H1 (cell line): Measurements from ENCODE around the gene STIM1. TPM values are rescaled to one million over a fixed set of nuclear protein-coding genes. Genes with fewer than 3 reads are reported as not detected.

Experiments
- CTCF ChIA-PET: fragments of 300-600 bp; sonication (Branson Sonifier 250); formaldehyde crosslinking; loops from one replicate; lab custom pipeline; 2021; ENCODE audit not compliant: partially characterized antibody; lab: Charles Lee
- POLR2A ChIA-PET: fragments of 300-600 bp; sonication (Branson Sonifier 250); formaldehyde crosslinking; loops from one replicate; lab custom pipeline; 2021; ENCODE audit warnings: inconsistent platforms; ENCODE audit not compliant: partially characterized antibody; lab: Charles Lee
- DNase-seq, 2 experiments: peaks; one replicate each; pipeline versions ENCODE4 v3.0.0 to v3.0.0-alpha.2; 2010 to 2022; ENCODE audit warnings: low spot score in 2 of 2, low read depth in 1 of 2, mixed read lengths in 1 of 2
- FAIRE-seq: peaks from 2 replicates; lab custom pipeline; 2011; peaks lifted over from hg19 to GRCh38; lab: Jason Lieb, UNC
- H2AFZ ChIP-seq: 2 replicates; pipeline ENCODE4 v1.8.1; 2012; ENCODE audit warnings: low read length, inconsistent platforms
- H2AK5ac ChIP-seq: 2 replicates; pipeline ENCODE4 v1.6.1; 2013; ENCODE audit warnings: low read depth, low read length
- H2BK120ac ChIP-seq: replicated peaks from 2 replicates; pipeline ENCODE3; 2013; ENCODE audit warnings: low read depth, low read length, inconsistent platforms
- H2BK12ac ChIP-seq: 2 replicates; pipeline ENCODE4 v1.6.1; 2013; ENCODE audit warnings: low read depth, low read length
- H2BK15ac ChIP-seq: 2 replicates; pipeline ENCODE4 v1.6.1; 2013; ENCODE audit warnings: low read length
- H2BK20ac ChIP-seq: 2 replicates; pipeline ENCODE4 v1.6.1; 2013; ENCODE audit warnings: low read length
- H2BK5ac ChIP-seq: 2 replicates; pipeline ENCODE4 v1.6.1; 2013; ENCODE audit warnings: low read depth, low read length
- H3K14ac ChIP-seq: 2 replicates; pipeline ENCODE4 v1.6.1; 2013; ENCODE audit warnings: inconsistent platforms; ENCODE audit not compliant: insufficient read length
- H3K18ac ChIP-seq: 2 replicates; pipeline ENCODE4 v1.6.1; 2013; ENCODE audit warnings: low read length; ENCODE audit errors: extremely low read depth
- H3K23ac ChIP-seq: 2 replicates; pipeline ENCODE4 v1.6.1; 2013; ENCODE audit warnings: inconsistent platforms; ENCODE audit not compliant: insufficient read length
- H3K23me2 ChIP-seq: 2 replicates; pipeline ENCODE4 v1.6.1; 2013; ENCODE audit warnings: low read depth, low read length
- H3K27ac ChIP-seq: 2 replicates; pipeline ENCODE4 v1.6.1; 2011; ENCODE audit warnings: low read depth, low read length, inconsistent platforms
- H3K27me3 ChIP-seq, 4 experiments: replicated peaks in 1 of 4; 1 replicate in 1 of 4; 2 replicates in 3 of 4; pipeline versions ENCODE4 v1.6.1 to v1.8.1; 2011 to 2013; ENCODE audit warnings: low read length in 3 of 4, mild to moderate bottlenecking in 3 of 4, inconsistent platforms in 2 of 4, mixed read lengths in 2 of 4, moderate library complexity in 1 of 4; ENCODE audit not compliant: control insufficient read depth in 3 of 4, insufficient read depth in 3 of 4; ENCODE audit errors: extremely low read depth in 1 of 4
- H3K36me3 ChIP-seq, 4 experiments: 2 replicates each; pipeline versions ENCODE4 v1.6.1 to v1.8.1; 2011 to 2013; ENCODE audit warnings: mild to moderate bottlenecking in 4 of 4, low read length in 3 of 4, moderate library complexity in 2 of 4, control low read depth in 1 of 4, inconsistent platforms in 1 of 4; ENCODE audit not compliant: insufficient read depth in 4 of 4, control insufficient read depth in 2 of 4
- H3K4ac ChIP-seq: replicated peaks from 2 replicates; pipeline ENCODE3; 2013; ENCODE audit warnings: low read length, low read depth, mixed read lengths, inconsistent platforms; ENCODE audit not compliant: insufficient read length
- H3K4me1 ChIP-seq, 4 experiments: replicated peaks in 1 of 4; 1 replicate in 1 of 4; 2 replicates in 3 of 4; pipeline versions ENCODE4 v1.6.1 to v1.8.1; 2011 to 2013; ENCODE audit warnings: low read length in 3 of 4, inconsistent platforms in 2 of 4, mixed read lengths in 1 of 4; ENCODE audit not compliant: insufficient read depth in 4 of 4, control insufficient read depth in 3 of 4
- H3K4me2 ChIP-seq, 2 experiments: 2 replicates each; pipeline versions ENCODE4 v1.6.1 to v1.8.1; 2011 to 2013; ENCODE audit warnings: low read depth in 2 of 2, low read length in 2 of 2, control low read depth in 1 of 2, inconsistent platforms in 1 of 2, mild to moderate bottlenecking in 1 of 2; ENCODE audit not compliant: insufficient read depth in 1 of 2
- H3K4me3 ChIP-seq, 4 experiments: fragments of 200-600, 300-600 bp in 1 of 4; sonication (generic), shearing (Covaris generic), sonication (Bioruptor Twin) in 1 of 4; 2 replicates each; pipeline versions ENCODE4 v1.5.1 to v1.8.1; 2011 to 2016; ENCODE audit warnings: low read length in 4 of 4, low read depth in 3 of 4, control low read depth in 2 of 4, inconsistent platforms in 2 of 4, mild to moderate bottlenecking in 2 of 4, mixed read lengths in 1 of 4, moderate library complexity in 1 of 4; ENCODE audit not compliant: insufficient read depth in 2 of 4; ENCODE audit errors: extremely low read depth in 1 of 4
- H3K56ac ChIP-seq: replicated peaks from 2 replicates; pipeline ENCODE3; 2013; ENCODE audit warnings: low read depth, mild to moderate bottlenecking, mixed read lengths, low read length, inconsistent platforms; ENCODE audit not compliant: insufficient read length
- H3K79me1 ChIP-seq: 2 replicates; pipeline ENCODE4 v1.6.1; 2013; ENCODE audit warnings: low read depth, low read length, control low read depth
- H3K79me2 ChIP-seq, 2 experiments: 2 replicates each; pipeline versions ENCODE4 v1.6.1 to v1.8.1; 2012 to 2013; ENCODE audit warnings: low read length in 2 of 2, mild to moderate bottlenecking in 2 of 2, inconsistent platforms in 1 of 2; ENCODE audit not compliant: insufficient read depth in 2 of 2, control insufficient read depth in 1 of 2
- H3K9ac ChIP-seq, 4 experiments: replicated peaks in 1 of 4; 1 replicate in 1 of 4; 2 replicates in 3 of 4; pipeline versions ENCODE4 v1.6.1 to v1.8.1; 2011 to 2013; ENCODE audit warnings: low read depth in 3 of 4, low read length in 3 of 4, control low read depth in 2 of 4, mild to moderate bottlenecking in 2 of 4, moderate library complexity in 2 of 4, inconsistent platforms in 1 of 4; ENCODE audit errors: extremely low read depth in 1 of 4
- H3K9me3 ChIP-seq, 2 experiments: 2 replicates each; pipeline versions ENCODE4 v1.6.1 to v1.8.1; 2012 to 2013; ENCODE audit warnings: mild to moderate bottlenecking in 2 of 2, moderate library complexity in 2 of 2, control low read depth in 1 of 2, inconsistent platforms in 1 of 2, low read depth in 1 of 2, low read length in 1 of 2, mixed read lengths in 1 of 2; ENCODE audit not compliant: insufficient read depth in 2 of 2
- H4K20me1 ChIP-seq, 2 experiments: replicated peaks in 1 of 2; 2 replicates each; pipeline versions ENCODE3 to v1.8.1; 2011 to 2013; ENCODE audit warnings: inconsistent platforms in 2 of 2, low read length in 2 of 2, mild to moderate bottlenecking in 1 of 2; ENCODE audit not compliant: insufficient read depth in 2 of 2, control insufficient read depth in 1 of 2
- H4K5ac ChIP-seq: 2 replicates; pipeline ENCODE4 v1.6.1; 2013; ENCODE audit warnings: low read length, low read depth, mixed read lengths, inconsistent platforms; ENCODE audit not compliant: insufficient read length
- H4K8ac ChIP-seq: 2 replicates; pipeline ENCODE4 v1.8.0; 2013; ENCODE audit warnings: mild to moderate bottlenecking, moderate library complexity, low read length, inconsistent platforms; ENCODE audit not compliant: insufficient read depth; ENCODE audit errors: extremely low read depth
- H4K91ac ChIP-seq: replicated peaks from 2 replicates; pipeline ENCODE3; 2013; ENCODE audit warnings: low read length, mixed read lengths, inconsistent platforms; ENCODE audit not compliant: insufficient read length
- BRCA1 ChIP-seq: IDR thresholded peaks from 2 replicates; pipeline ENCODE4 v1.6.1; 2012; ENCODE audit warnings: low read depth, low read length, improper control_type of control experiment
- GTF2F1 ChIP-seq: IDR thresholded peaks from 2 replicates; pipeline ENCODE4 v1.6.1; 2012; ENCODE audit warnings: low read depth, low read length, improper control_type of control experiment, borderline replicate concordance
- KDM5A ChIP-seq: fragments of 200-600 bp; IDR thresholded peaks from 2 replicates; pipeline ENCODE4 v1.7.1; 2012; ENCODE audit warnings: mild to moderate bottlenecking, low read length, inconsistent platforms, mixed read lengths
- SUZ12 ChIP-seq: fragments of 200-600 bp; sonication (generic); IDR thresholded peaks from 2 replicates; pipeline ENCODE4 v1.6.1; 2012; ENCODE audit warnings: mild to moderate bottlenecking, inconsistent platforms, low read length, moderate library complexity, mixed read lengths
- TEAD4 ChIP-seq: IDR thresholded peaks from 2 replicates; pipeline ENCODE4 v1.6.1; 2012; ENCODE audit warnings: low read depth, low read length, inconsistent platforms, mixed read lengths
- USF2 ChIP-seq: IDR thresholded peaks from 2 replicates; pipeline ENCODE4 v1.6.1; 2011; ENCODE audit warnings: low read length, improper control_type of control experiment
- WGBS, 2 experiments: shearing (Covaris generic) in 1 of 2; methylation state at CpG; one replicate each; pipeline versions ENCODE4 v1.1.6 to v1.1.7; 2013 to 2015; ENCODE audit warnings: low lambda C conversion rate in 2 of 2, mixed read lengths in 2 of 2, inconsistent platforms in 1 of 2, low coverage in 1 of 2, missing lambda C conversion rate in 1 of 2; ENCODE audit not compliant: insufficient replicate concordance in 2 of 2, insufficient coverage in 1 of 2, insufficient read length in 1 of 2; ENCODE audit errors: extremely low coverage in 1 of 2, missing lambda C conversion rate in 1 of 2; 5-methylcytosine and 5-hydroxymethylcytosine counted together
- polyA plus RNA-seq, 7 experiments: library from polyadenylated mRNA; depleted of rRNA in 3 of 7; stranded (reverse) in 5 of 7; unstranded in 2 of 7; fragments of >200 nt in 5 of 7; fragments of 200-250 nt in 2 of 7; gene quantifications; 1 replicate in 5 of 7; 2 replicates in 1 of 7; 4 replicates in 1 of 7; pipeline versions ENCODE4 v1.2.1 to v1.2.3, GENCODE V29; 2011 to 2013; ENCODE audit warnings: missing spikeins in 2 of 7, mixed read lengths in 2 of 7
- total RNA-seq: library from RNA; stranded (reverse); fragmentation: NEBNext Ultra II Directional; extraction: Animal tissue kit (Norgen Biotek cat#: 25700); gene quantifications from 2 replicates; pipeline ENCODE4 v1.2.1, GENCODE V29; 2021
- TF ChIP-seq, protein P1 (sequence below), 3 experiments: IDR thresholded peaks; 1 replicate in 2 of 3; 2 replicates in 1 of 3; pipeline versions ENCODE4 v1.5.1 to v1.6.1; 2011; ENCODE audit warnings: low read length in 3 of 3, mild to moderate bottlenecking in 3 of 3, inconsistent platforms in 2 of 3, low read depth in 1 of 3, moderate library complexity in 1 of 3; ENCODE audit not compliant: insufficient read depth in 1 of 3; ENCODE audit errors: control extremely low read depth in 1 of 3
- TF ChIP-seq, protein P2 (sequence below): IDR thresholded peaks from 2 replicates; pipeline ENCODE4 v1.6.1; 2012; ENCODE audit warnings: low read length, inconsistent platforms

Gene STIM1
- total and polyA plus RNA-seq, 2 of the 8 experiments (the other 6 are each of a cell fraction or from before 2014, with no cell fraction given) = 11.1 to 12.2 TPM

DNA sequence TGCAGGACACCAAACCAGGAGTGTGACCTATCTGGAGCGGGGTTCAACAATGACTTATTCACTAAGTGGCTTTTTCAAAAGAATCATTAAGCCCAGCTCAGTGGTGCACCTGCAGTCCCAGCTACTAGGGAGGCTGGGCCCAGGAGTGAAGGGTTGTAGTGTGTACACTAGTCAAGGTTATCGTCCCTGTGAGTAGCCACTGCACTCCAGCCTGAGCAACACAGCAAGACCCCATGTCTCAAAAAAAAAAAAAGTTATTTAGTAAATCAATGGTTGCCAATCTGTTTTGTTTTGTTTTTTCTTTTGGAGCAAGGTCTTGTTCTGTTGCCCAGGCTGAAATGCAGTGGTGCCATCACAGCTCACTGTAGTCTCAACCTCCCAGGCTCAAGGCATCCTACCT, 22.6 kb upstream of the STIM1 start:
- H3K23me2 ChIP-seq = no peaks in the 10 kb centered on the region
- peaks cover 7 to 28% of the 10 kb centered on the region in 2 experiments for H4K20me1 ChIP-seq
- no peak overlapping the region for H4K91ac ChIP-seq
- no peak overlapping the region for H3K23ac ChIP-seq
- H2BK5ac ChIP-seq = no peak overlapping the region
- no peak overlapping the region for H4K5ac ChIP-seq
- FAIRE-seq = no peak
- CTCF ChIA-PET = interaction anchor here (0.7 to 18.5 kb wide), 5 partner anchors 8 to 24 kb away, joined by 3 to 214 read pairs (median 5); partner anchors contain the start of genes RHOG and STIM1
- DNase-seq = no peak
- peaks cover 0 to 12% (median 4%) of the 10 kb centered on the region in 4 experiments; a peak in 4 of 8 replicates for H3K36me3 ChIP-seq
- H3K79me1 ChIP-seq = peaks cover 15% of the 10 kb centered on the region
- peaks cover 4 to 23% (median 15%) of the 10 kb centered on the region in 4 experiments for H3K4me1 ChIP-seq
- no peak overlapping the region for H3K14ac ChIP-seq
- H3K9me3 ChIP-seq = no peaks in the 10 kb centered on the region
- no peak overlapping the region for H2BK12ac ChIP-seq
- no peak overlapping the region for H2BK20ac ChIP-seq
- H2AFZ ChIP-seq = no peak overlapping the region
- H2BK15ac ChIP-seq = no peak overlapping the region
- POLR2A ChIA-PET = interaction anchor here (0.6 kb wide), 1 partner anchor 122 kb away, joined by 3 read pairs; no protein-coding TSS in a partner anchor
- no peaks in the 10 kb centered on the region for H3K27me3 ChIP-seq
- 83% methylated on average over 2 of the region's 2 CpGs; no CpG with 5 or more reads in 1 of the 2 experiments for WGBS, 2 experiments
- H3K4me2 ChIP-seq = no peak overlapping the region
- H3K9ac ChIP-seq = no peak overlapping the region
- H3K4me3 ChIP-seq = no peak overlapping the region
- no peak overlapping the region for H4K8ac ChIP-seq
- H3K27ac ChIP-seq = no peak overlapping the region
- no peak overlapping the region for H2BK120ac ChIP-seq
- no peak overlapping the region for H3K4ac ChIP-seq
- H3K79me2 ChIP-seq = peaks cover 5 to 40% of the 10 kb centered on the region in 2 experiments
- H3K18ac ChIP-seq = no peak overlapping the region
- no peak overlapping the region for H3K56ac ChIP-seq
- no peak overlapping the region for H2AK5ac ChIP-seq
- TF ChIP-seq, protein P1, sequence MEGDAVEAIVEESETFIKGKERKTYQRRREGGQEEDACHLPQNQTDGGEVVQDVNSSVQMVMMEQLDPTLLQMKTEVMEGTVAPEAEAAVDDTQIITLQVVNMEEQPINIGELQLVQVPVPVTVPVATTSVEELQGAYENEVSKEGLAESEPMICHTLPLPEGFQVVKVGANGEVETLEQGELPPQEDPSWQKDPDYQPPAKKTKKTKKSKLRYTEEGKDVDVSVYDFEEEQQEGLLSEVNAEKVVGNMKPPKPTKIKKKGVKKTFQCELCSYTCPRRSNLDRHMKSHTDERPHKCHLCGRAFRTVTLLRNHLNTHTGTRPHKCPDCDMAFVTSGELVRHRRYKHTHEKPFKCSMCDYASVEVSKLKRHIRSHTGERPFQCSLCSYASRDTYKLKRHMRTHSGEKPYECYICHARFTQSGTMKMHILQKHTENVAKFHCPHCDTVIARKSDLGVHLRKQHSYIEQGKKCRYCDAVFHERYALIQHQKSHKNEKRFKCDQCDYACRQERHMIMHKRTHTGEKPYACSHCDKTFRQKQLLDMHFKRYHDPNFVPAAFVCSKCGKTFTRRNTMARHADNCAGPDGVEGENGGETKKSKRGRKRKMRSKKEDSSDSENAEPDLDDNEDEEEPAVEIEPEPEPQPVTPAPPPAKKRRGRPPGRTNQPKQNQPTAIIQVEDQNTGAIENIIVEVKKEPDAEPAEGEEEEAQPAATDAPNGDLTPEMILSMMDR (IDR thresholded peaks at IDR 0.05; ENCODE audit: control extremely low read depth in 1 of 3, insufficient read depth in 1 of 3, low read depth in 1 of 3, low read length in 3 of 3) = no peak
- no peak for TF ChIP-seq KDM5A
- TF ChIP-seq, protein P2, sequence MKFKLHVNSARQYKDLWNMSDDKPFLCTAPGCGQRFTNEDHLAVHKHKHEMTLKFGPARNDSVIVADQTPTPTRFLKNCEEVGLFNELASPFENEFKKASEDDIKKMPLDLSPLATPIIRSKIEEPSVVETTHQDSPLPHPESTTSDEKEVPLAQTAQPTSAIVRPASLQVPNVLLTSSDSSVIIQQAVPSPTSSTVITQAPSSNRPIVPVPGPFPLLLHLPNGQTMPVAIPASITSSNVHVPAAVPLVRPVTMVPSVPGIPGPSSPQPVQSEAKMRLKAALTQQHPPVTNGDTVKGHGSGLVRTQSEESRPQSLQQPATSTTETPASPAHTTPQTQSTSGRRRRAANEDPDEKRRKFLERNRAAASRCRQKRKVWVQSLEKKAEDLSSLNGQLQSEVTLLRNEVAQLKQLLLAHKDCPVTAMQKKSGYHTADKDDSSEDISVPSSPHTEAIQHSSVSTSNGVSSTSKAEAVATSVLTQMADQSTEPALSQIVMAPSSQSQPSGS = no peak
- no peak for TF ChIP-seq TEAD4
- no peak for TF ChIP-seq BRCA1
- TF ChIP-seq GTF2F1 = no peak
- no peak for TF ChIP-seq SUZ12
- no peak for TF ChIP-seq USF2
